Pulmonary artery endothelial cell (primary cell): ENCODE results near the gene SRGAP2. TPM values are rescaled to one million over a fixed set of nuclear protein-coding genes. Genes with fewer than 3 reads are reported as not detected.
"Not testable (repeated sequence)": the region's sequence is repeated elsewhere in the genome, so short reads cannot be mapped to it uniquely, and the experiment has no call there.

Experiments used
- DNase-seq: peaks from one replicate; pipeline ENCODE4 v3.0.0-alpha.2; 2011; ENCODE audit warnings: low read depth, low spot score
- total RNA-seq: library from RNA; depleted of rRNA; stranded (reverse); fragments of >200 nt; gene quantifications from 2 replicates; pipeline ENCODE4 v1.2.3, GENCODE V29; 2014

SRGAP2 gene
- total RNA-seq, result 79.4 and 134 TPM in 2 replicates

- DNase-seq, result not testable (repeated sequence)
Measured at GRCh38 chr1:206203364-206204158, at the start of gene SRGAP2. TSS of gene SRGAP2 (plus strand) at chr1:206203541. CDS start at chr1:206205971, 2,430 bp downstream.

GRCh38 chr1:206167350-206168029, 35.9 kb upstream of the SRGAP2 start:
- not testable (repeated sequence) for DNase-seq

- DNase-seq, result not testable (repeated sequence)
Measured at GRCh38 chr1:206169794-206170193, 33.5 kb upstream of the SRGAP2 start.

GRCh38 chr1:206173110-206173719, 30.1 kb upstream of the SRGAP2 start:
- DNase-seq, result not testable (repeated sequence)

DNA sequence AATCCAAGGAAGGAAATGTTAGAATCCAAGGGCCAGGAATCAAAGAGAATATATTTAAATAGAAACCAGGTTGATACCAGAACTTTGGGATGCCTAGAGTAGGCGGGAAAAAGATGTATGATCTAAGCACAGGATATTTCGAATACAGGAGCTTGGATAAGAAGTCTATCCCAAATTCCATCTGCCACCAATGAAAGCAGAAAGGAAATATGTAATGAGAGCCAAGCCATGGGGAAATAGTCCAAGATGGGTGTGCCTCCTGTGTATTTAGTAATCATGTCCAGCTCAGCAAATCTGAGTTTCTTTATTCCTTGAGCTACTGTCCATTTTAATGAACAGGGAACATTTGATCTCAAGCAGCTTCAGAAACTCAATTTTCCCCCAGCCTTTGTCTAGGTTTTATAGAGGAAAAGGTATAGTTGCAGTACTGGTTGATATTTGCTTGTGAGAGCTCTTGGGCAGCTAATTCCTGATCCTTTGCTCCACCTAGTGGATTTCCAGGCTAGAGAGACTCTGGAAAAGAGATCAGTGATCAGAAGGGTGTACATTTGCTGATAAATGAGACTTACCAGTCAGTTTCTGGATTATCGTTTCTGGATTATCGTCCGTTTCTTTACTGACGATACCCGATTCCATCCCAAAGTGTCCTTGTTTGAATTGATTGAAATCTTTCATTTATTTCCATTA, 29.0 kb upstream of the SRGAP2 start:
- not testable (repeated sequence) for DNase-seq

GRCh38 chr1:206175459-206176113, 27.8 kb upstream of the SRGAP2 start:
- DNase-seq, result not testable (repeated sequence)

- DNase-seq, result not testable (repeated sequence)
Measured at GRCh38 chr1:206176114-206176502, 27.2 kb upstream of the SRGAP2 start.

- not testable (repeated sequence) for DNase-seq
Measured at GRCh38 chr1:206178061-206178989, 25.0 kb upstream of the SRGAP2 start.

- not testable (repeated sequence) for DNase-seq
Measured at GRCh38 chr1:206179666-206180065, 23.7 kb upstream of the SRGAP2 start.

DNA sequence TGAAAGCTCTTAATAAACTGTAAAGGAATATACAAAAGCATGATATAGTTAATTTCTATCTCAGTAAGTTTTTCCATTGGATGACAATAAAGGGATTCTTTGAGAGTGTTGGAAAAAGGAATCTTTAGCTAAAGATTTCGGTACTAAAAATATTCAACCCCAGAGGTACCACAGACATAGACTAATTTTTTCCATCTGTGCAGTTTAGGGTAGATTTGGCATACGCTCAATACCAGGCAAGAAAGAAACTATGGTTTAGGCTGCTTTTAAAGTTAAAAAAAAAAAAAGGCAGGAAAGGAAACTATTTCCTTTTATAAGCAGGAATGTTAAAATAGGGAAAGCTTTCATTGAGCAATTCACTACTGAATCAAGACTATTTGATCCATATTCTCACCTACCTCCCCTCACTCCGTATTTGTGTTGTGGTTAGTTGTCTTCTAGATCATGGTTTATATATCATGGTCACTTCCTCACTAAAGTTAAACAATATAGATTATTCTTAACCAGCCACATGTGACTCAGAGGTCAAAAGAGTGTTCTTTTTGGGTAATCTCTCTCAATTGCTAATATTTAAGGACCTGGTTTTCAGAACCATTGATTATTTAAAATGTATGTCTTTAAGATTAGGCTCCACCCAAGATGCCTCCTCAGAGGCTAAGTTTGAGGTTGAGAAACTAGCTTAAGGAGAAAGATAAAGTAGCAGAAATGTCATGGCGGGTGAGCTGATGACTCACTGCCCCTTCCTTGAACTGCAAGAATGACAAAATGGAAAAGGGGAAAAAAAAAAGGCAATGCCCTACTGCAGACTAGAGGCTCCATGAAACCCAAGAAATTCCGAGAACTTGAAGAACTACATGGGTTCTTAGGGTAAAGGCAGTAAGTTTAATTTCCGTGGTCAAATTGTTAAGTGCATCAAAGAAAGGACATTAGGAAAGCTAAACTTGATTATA, 20.7 kb upstream of the SRGAP2 start:
- not testable (repeated sequence) for DNase-seq

GRCh38 chr1:206183788-206184187, 19.6 kb upstream of the SRGAP2 start:
- DNase-seq, result not testable (repeated sequence)

DNA sequence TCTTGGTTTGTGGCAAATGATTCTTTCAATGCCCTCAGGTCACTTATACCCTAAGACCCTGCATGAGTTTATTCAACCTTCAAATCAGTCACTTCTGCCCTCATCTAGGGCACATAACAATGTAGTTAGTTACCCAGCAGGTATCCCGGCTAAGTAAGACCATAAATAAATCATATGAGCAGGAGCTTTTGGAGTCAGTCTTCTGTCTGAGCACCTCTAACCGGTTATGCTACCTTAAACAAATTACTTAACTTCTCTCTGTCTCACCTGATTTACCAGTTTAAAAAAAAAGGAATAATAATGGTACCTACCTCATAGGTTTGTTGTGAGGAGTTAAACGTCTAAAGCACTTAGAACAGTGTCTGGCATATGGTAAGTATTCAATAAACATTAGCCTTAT, 17.6 kb upstream of the SRGAP2 start:
- not testable (repeated sequence) for DNase-seq

DNA sequence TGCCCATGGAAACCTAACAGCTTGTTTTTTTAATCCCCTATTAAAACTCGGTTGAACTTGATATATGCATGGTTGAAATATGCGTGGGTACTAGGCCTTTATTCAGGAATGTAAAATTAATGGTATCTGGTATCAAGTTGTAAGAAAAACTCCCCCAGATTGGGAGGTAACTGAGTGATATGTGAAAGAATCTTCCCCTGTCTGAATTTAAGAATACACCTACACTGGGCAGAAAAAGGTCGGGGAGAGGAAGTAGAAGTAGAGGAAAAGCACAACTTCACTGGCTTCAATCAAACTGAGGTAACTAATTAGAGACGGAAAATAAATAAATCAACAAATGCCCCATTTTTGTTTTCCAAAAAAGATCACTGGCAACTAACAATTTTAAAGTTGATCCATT, 16.5 kb upstream of the SRGAP2 start:
- not testable (repeated sequence) for DNase-seq

DNA sequence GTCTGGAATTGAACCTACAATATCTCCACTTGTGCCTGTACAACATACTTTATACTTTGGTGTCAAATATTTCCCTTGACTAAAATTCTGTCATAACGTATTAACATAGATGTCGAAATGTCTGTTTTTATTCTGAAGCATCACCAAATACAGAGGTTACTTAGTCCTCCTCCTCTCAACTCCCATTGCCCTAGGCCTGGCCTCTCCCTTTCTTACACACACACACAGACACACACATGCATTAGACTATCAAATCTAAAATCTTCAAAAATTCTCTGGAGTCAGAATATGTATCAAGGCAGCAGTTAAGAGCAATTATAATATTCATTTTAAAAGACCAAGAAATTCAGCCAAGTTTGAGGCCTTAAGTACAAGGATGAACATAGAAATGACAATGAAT, 8.2 kb upstream of the SRGAP2 start:
- DNase-seq, result not testable (repeated sequence)

- not testable (repeated sequence) for DNase-seq
Measured at GRCh38 chr1:206196748-206197424, 6.5 kb upstream of the SRGAP2 start.

DNA sequence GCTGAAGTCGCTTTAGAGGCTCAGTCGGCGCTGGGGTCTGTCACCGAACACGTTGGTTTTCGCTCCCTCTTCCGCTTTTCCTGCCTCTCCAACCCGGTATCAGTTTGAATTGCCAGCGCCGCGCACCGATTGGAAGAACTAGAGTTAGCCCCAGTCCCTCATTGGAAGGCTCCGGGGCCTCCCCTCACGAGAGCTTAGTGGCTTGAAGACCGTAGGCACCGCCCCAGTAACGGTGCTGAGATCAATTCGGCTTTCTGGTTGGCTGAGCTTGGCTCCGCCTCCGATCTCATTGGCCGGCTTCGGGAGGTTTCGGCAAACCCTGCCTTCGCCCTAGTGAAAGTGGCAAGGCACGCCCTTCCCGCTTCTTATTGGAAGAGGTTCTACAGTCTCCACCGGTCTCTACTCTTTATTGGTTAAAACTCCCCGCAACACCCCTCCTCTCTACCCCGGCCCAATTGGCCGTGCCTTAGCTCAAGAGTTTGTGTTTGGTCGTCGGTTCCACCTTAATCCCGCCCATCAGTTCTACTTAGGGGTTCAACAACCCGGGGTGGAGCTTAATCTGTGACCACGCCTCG, 465 bp upstream of the SRGAP2 start, which contains the start of gene FAM72A:
TSS of gene FAM72A (minus strand) at position 51 of the 575 bp plus-strand sequence. CDS start 814 bp downstream, outside the sequence.
- peak; percentile 99 for DNase-seq

GRCh38 chr1:206204159-206204511, 794 bp downstream of the SRGAP2 start:
- DNase-seq, result not testable (repeated sequence)

- DNase-seq, result peak; percentile 13
Measured at GRCh38 chr1:206204871-206205270, 1.5 kb downstream of the SRGAP2 start.
